ENCODE measurements around the gene AGAP1. TPM values are rescaled to one million over a fixed set of nuclear protein-coding genes. Genes with fewer than 3 reads are reported as not detected.

Gene AGAP1
- polyA plus RNA-seq, 1 donor from 2014 or later: 17.4 TPM

DNA sequence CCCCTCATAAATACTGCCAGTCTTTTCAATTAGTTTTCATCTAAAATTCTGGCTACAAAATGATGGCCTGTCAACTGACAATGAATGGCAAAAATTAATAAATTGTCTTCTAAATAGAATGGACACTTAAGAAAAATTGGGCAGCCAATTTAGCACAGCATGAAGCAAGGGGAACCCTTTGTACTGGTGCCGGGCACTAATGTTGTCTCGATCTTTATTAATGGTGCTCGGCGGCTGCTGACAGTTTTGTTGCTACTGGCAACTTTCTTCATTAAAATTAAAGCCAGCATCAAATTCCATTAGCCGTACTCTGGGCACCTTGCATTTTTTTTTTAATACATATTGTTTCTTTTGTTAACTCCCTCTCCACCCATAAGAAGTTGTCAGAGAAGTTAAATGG, 365.0 kb downstream of the AGAP1 start:
- Histone ChIP-seq H3K9me2 (ENCODE audit: insufficient read depth, low read length) (no peaks in the 10 kb centered on the region), H3K9me3 (ENCODE audit: low read length) (no peaks in the 10 kb centered on the region), H4K20me1 (ENCODE audit: insufficient read depth) (no peaks in the 10 kb centered on the region), H3F3A (ENCODE audit: insufficient read depth, low read length, poor library complexity, severe bottlenecking) (no peaks in the 10 kb centered on the region), H3K4me3 (ENCODE audit: low read length) (no peak overlapping the region), H3K27ac (ENCODE audit: low read length) (no peak overlapping the region), H2AFZ (ENCODE audit: low read depth, low read length) (no peak overlapping the region), H3K9ac (ENCODE audit: low read length) (no peak overlapping the region), H3K79me2 (replicated peaks; ENCODE audit: insufficient read depth, low read length) (no peaks in the 10 kb centered on the region), H3K4me2 (ENCODE audit: low read length) (no peak overlapping the region), H3K27me3 (ENCODE audit: insufficient read depth, low read depth, low read length) (no peaks in the 10 kb centered on the region), H3K36me3 (ENCODE audit: insufficient read depth, low read length) (no peaks in the 10 kb centered on the region)
- TF ChIP-seq, protein P1, sequence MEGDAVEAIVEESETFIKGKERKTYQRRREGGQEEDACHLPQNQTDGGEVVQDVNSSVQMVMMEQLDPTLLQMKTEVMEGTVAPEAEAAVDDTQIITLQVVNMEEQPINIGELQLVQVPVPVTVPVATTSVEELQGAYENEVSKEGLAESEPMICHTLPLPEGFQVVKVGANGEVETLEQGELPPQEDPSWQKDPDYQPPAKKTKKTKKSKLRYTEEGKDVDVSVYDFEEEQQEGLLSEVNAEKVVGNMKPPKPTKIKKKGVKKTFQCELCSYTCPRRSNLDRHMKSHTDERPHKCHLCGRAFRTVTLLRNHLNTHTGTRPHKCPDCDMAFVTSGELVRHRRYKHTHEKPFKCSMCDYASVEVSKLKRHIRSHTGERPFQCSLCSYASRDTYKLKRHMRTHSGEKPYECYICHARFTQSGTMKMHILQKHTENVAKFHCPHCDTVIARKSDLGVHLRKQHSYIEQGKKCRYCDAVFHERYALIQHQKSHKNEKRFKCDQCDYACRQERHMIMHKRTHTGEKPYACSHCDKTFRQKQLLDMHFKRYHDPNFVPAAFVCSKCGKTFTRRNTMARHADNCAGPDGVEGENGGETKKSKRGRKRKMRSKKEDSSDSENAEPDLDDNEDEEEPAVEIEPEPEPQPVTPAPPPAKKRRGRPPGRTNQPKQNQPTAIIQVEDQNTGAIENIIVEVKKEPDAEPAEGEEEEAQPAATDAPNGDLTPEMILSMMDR (IDR thresholded peaks at IDR 0.05; ENCODE audit: poor library complexity, severe bottlenecking): no peak
- TF ChIP-seq, protein P2, sequence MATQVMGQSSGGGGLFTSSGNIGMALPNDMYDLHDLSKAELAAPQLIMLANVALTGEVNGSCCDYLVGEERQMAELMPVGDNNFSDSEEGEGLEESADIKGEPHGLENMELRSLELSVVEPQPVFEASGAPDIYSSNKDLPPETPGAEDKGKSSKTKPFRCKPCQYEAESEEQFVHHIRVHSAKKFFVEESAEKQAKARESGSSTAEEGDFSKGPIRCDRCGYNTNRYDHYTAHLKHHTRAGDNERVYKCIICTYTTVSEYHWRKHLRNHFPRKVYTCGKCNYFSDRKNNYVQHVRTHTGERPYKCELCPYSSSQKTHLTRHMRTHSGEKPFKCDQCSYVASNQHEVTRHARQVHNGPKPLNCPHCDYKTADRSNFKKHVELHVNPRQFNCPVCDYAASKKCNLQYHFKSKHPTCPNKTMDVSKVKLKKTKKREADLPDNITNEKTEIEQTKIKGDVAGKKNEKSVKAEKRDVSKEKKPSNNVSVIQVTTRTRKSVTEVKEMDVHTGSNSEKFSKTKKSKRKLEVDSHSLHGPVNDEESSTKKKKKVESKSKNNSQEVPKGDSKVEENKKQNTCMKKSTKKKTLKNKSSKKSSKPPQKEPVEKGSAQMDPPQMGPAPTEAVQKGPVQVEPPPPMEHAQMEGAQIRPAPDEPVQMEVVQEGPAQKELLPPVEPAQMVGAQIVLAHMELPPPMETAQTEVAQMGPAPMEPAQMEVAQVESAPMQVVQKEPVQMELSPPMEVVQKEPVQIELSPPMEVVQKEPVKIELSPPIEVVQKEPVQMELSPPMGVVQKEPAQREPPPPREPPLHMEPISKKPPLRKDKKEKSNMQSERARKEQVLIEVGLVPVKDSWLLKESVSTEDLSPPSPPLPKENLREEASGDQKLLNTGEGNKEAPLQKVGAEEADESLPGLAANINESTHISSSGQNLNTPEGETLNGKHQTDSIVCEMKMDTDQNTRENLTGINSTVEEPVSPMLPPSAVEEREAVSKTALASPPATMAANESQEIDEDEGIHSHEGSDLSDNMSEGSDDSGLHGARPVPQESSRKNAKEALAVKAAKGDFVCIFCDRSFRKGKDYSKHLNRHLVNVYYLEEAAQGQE (IDR thresholded peaks at IDR 0.05; ENCODE audit: borderline replicate concordance): no peak
- TF ChIP-seq TAF1 (IDR thresholded peaks at IDR 0.05; ENCODE audit: low read depth) (no peak), MXI1 (conservative IDR thresholded peaks at IDR 0.05; ENCODE audit: poor library complexity, severe bottlenecking) (no peak), POLR2AphosphoS5 (IDR thresholded peaks at IDR 0.05) (no peak), RAD21 (conservative IDR thresholded peaks at IDR 0.05) (no peak), EZH2 (IDR thresholded peaks at IDR 0.05; ENCODE audit: borderline replicate concordance, insufficient read depth, low read length, poor library complexity, severe bottlenecking) (no peak), SMC3 (conservative IDR thresholded peaks at IDR 0.05; ENCODE audit: poor library complexity) (no peak), EP300 (conservative IDR thresholded peaks at IDR 0.05; ENCODE audit: poor library complexity, severe bottlenecking) (no peak)

DNA sequence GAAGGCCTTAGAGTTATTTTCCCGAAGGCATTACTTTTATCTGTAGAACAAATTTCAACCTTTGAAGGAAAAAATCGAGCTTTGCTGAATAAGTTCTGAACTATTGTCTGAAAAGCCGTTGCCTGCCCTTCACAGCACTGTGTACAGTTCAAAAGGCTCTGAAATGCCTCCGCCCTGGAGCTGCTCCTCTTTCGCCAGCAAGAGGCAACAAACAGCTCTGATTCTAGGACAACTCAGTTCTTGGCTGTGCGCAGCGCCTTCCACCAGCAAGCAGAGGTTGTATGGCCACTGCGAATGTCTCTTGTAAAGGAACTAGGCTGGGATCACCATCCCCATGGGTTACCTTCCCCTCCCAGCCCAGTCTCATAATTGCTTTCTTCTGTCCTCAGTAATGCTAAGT, 365.8 kb downstream of the AGAP1 start:
- no peak overlapping the region for H3K27ac ChIP-seq (ENCODE audit: low read length)
- no peaks in the 10 kb centered on the region for H3F3A ChIP-seq (ENCODE audit: insufficient read depth, low read length, poor library complexity, severe bottlenecking)
- TF ChIP-seq SMC3 (conservative IDR thresholded peaks at IDR 0.05; ENCODE audit: poor library complexity) (no peak), MXI1 (conservative IDR thresholded peaks at IDR 0.05; ENCODE audit: poor library complexity, severe bottlenecking) (no peak), RAD21 (conservative IDR thresholded peaks at IDR 0.05) (no peak)
- TF ChIP-seq, protein P2 (IDR thresholded peaks at IDR 0.05; ENCODE audit: borderline replicate concordance): no peak
- H3K4me3 ChIP-seq (ENCODE audit: low read length): no peak overlapping the region
- no peaks in the 10 kb centered on the region for H3K36me3 ChIP-seq (ENCODE audit: insufficient read depth, low read length)
- no peak overlapping the region for H2AFZ ChIP-seq (ENCODE audit: low read depth, low read length)
- H3K27me3 ChIP-seq (ENCODE audit: insufficient read depth, low read depth, low read length): no peaks in the 10 kb centered on the region
- H3K9me2 ChIP-seq (ENCODE audit: insufficient read depth, low read length): no peaks in the 10 kb centered on the region
- no peaks in the 10 kb centered on the region for H3K9me3 ChIP-seq (ENCODE audit: low read length)
- no peaks in the 10 kb centered on the region for H4K20me1 ChIP-seq (ENCODE audit: insufficient read depth)
- no peaks in the 10 kb centered on the region for H3K79me2 ChIP-seq (replicated peaks; ENCODE audit: insufficient read depth, low read length)
- no peak overlapping the region for H3K4me2 ChIP-seq (ENCODE audit: low read length)
- no peak overlapping the region for H3K9ac ChIP-seq (ENCODE audit: low read length)

Measured in neural cell (in vitro differentiated cells).